Astrocyte (in vitro differentiated cells and primary cell): ENCODE results near the gene FOXN4. TPM values are rescaled to one million over a fixed set of nuclear protein-coding genes. Genes with fewer than 3 reads are reported as not detected.

Source experiments
- DNase-seq: peaks from one replicate; pipeline ENCODE4 v3.0.0-alpha.2; 2010; ENCODE audit warnings: low read depth
- FAIRE-seq: peaks from 2 replicates; lab custom pipeline; 2011; peaks lifted over from hg19 to GRCh38; lab: Jason Lieb, UNC
- H2AFZ ChIP-seq: 2 replicates; pipeline ENCODE4 v1.6.0; 2012; ENCODE audit warnings: low read depth, low read length, inconsistent platforms
- H3K27ac ChIP-seq: 2 replicates; pipeline ENCODE4 v1.5.1; 2011; ENCODE audit warnings: low read depth, low read length, inconsistent platforms
- H3K27me3 ChIP-seq: 2 replicates; pipeline ENCODE4 v1.6.0; 2011; ENCODE audit warnings: low read length, inconsistent platforms; ENCODE audit not compliant: insufficient read depth
- H3K36me3 ChIP-seq: 2 replicates; pipeline ENCODE4 v1.5.1; 2011; ENCODE audit warnings: low read length, inconsistent platforms; ENCODE audit not compliant: insufficient read depth
- H3K4me1 ChIP-seq: 2 replicates; pipeline ENCODE4 v1.5.1; 2011; ENCODE audit warnings: low read length, inconsistent platforms; ENCODE audit not compliant: insufficient read depth
- H3K4me2 ChIP-seq: 2 replicates; pipeline ENCODE4 v1.6.0; 2012; ENCODE audit warnings: low read length, inconsistent platforms
- H3K4me3 ChIP-seq: 2 replicates; pipeline ENCODE4 v1.5.1; 2011; ENCODE audit warnings: low read depth, mild to moderate bottlenecking, low read length, inconsistent platforms; ENCODE audit not compliant: insufficient read depth
- H3K79me2 ChIP-seq: 2 replicates; pipeline ENCODE4 v1.6.0; 2012; ENCODE audit warnings: mild to moderate bottlenecking, low read length, inconsistent platforms; ENCODE audit not compliant: insufficient read depth
- H3K9ac ChIP-seq: 2 replicates; pipeline ENCODE4 v1.6.0; 2012; ENCODE audit warnings: mild to moderate bottlenecking, low read length, inconsistent platforms
- H3K9me3 ChIP-seq: 2 replicates; pipeline ENCODE4 v1.5.1; 2012; ENCODE audit warnings: low read depth, mild to moderate bottlenecking, low read length, inconsistent platforms; ENCODE audit not compliant: insufficient read depth
- H4K20me1 ChIP-seq: 2 replicates; pipeline ENCODE4 v1.6.0; 2012; ENCODE audit warnings: low read length, inconsistent platforms; ENCODE audit not compliant: insufficient read depth
- H3K27ac Mint-ChIP-seq: one replicate; pipeline ENCODE4 v1.8.0; 2021; ENCODE audit warnings: mild to moderate bottlenecking, mixed read lengths; ENCODE audit not compliant: unreplicated experiment
- H3K27me3 Mint-ChIP-seq: one replicate; pipeline ENCODE4 v1.8.0; 2021; ENCODE audit warnings: low read depth, mixed read lengths; ENCODE audit not compliant: unreplicated experiment
- H3K36me3 Mint-ChIP-seq: one replicate; pipeline ENCODE4 v1.8.0; 2021; ENCODE audit warnings: low read depth, mixed read lengths; ENCODE audit not compliant: unreplicated experiment
- H3K4me1 Mint-ChIP-seq: one replicate; pipeline ENCODE4 v1.8.0; 2021; ENCODE audit warnings: low read depth, mixed read lengths; ENCODE audit not compliant: unreplicated experiment
- H3K4me3 Mint-ChIP-seq: one replicate; pipeline ENCODE4 v1.8.0; 2021; ENCODE audit warnings: mild to moderate bottlenecking, moderate library complexity, mixed read lengths; ENCODE audit not compliant: unreplicated experiment
- H3K9me3 Mint-ChIP-seq: one replicate; pipeline ENCODE4 v1.8.0; 2021; ENCODE audit warnings: mild to moderate bottlenecking, mixed read lengths; ENCODE audit not compliant: unreplicated experiment
- CTCF ChIP-seq: IDR thresholded peaks from 2 replicates; pipeline ENCODE4 v1.5.1; 2011; ENCODE audit warnings: low read depth, mild to moderate bottlenecking, inconsistent platforms, low read length, moderate library complexity; ENCODE audit not compliant: insufficient read depth
- EZH2 ChIP-seq: IDR thresholded peaks from 2 replicates; pipeline ENCODE4 v1.6.1; 2012; ENCODE audit warnings: mild to moderate bottlenecking, low read length, inconsistent platforms; ENCODE audit not compliant: insufficient read depth
- total RNA-seq: library from RNA; stranded (reverse); gene quantifications from 2 replicates; pipeline ENCODE4 v1.2.1, GENCODE V29; 2021

FOXN4 gene
- total RNA-seq, 1 donor from 2014 or later: not detected

DNA sequence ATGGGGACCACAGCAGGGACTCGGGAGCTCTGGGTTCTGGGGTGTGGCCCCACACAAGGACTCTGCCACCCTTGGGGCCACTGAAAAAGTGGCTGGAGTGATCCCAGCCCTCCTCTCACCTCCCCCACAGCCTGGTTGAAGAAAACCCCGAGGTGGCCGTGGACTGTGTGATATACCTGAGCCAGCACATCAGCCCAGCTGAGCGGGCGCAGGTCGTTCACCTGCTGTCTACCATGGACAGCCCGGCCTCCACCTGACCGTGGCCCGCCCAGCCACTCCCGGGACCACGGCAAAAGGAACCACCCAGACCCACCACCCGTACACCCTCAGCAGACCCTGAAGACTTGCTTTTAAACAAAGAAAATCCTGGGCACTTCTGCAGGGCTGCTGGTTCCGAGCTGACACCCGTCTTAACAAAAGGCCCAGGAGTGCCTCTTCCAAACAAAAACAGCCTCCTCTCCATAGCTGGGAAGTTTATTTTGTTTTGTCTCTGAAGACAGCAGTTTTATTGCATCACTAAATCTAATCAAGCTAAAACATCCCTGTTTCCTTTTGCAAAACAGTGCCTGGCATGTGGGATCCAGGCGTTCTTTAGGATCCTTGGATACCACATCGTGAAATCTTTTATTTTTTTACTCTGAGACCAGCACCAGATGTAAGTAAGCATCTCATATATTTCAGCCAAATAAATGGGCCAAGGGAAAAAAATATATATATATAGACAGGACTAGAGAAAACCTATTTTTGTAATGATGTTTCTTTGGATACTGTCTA lies 42.8 kb downstream of the FOXN4 start:
- no peak overlapping the region for H2AFZ ChIP-seq
- H3K79me2 ChIP-seq: no peaks in the 10 kb centered on the region
- H3K36me3 Mint-ChIP-seq: peaks cover 4% of the 10 kb centered on the region
- H4K20me1 ChIP-seq: no peaks in the 10 kb centered on the region
- H3K4me3 Mint-ChIP-seq: no peak overlapping the region
- TF ChIP-seq EZH2 (no peak), CTCF (no peak)
- H3K4me1 ChIP-seq: no peaks in the 10 kb centered on the region
- H3K4me2 ChIP-seq: no peak overlapping the region
- H3K27ac Mint-ChIP-seq: no peak overlapping the region
- H3K9me3 Mint-ChIP-seq: peaks cover 6% of the 10 kb centered on the region
- H3K4me1 Mint-ChIP-seq: no peaks in the 10 kb centered on the region
- no peaks in the 10 kb centered on the region for H3K36me3 ChIP-seq
- H3K27me3 Mint-ChIP-seq: peaks cover 17% of the 10 kb centered on the region
- DNase-seq (no peak), FAIRE-seq (no peak)
- H3K9ac ChIP-seq: no peak overlapping the region
- H3K27me3 ChIP-seq: no peaks in the 10 kb centered on the region
- no peaks in the 10 kb centered on the region for H3K9me3 ChIP-seq
- no peak overlapping the region for H3K27ac ChIP-seq
- H3K4me3 ChIP-seq: no peak overlapping the region

DNA sequence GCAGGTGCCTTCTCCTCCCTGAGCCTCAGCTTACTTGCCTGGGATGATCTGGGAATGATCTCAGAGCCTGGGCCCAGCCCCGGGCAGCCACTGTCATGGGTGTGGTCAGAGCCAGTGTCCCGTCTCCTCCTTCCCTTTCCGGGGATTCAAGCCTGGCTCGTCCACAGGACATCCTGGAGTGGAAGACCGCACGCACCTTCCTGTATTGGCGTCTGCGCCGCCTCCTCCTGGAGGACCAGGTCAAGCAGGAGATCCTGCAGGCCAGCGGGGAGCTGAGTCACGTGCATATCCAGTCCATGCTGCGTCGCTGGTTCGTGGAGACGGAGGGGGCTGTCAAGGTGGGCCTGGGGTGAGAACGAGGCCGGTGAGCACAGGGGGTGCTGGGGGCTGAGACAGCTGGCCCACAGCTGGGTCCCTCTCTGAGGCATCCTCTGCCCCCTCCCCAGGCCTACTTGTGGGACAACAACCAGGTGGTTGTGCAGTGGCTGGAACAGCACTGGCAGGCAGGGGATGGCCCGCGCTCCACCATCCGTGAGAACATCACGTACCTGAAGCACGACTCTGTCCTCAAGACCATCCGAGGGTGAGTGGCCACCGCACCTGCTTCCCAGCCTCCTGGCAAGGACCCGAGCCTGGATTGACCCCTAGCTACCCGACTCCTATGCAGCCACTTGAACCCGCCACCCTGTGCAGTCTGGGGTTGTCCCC lies 44.0 kb downstream of the FOXN4 start:
- H3K9ac ChIP-seq: no peak overlapping the region
- no peak overlapping the region for H3K27ac Mint-ChIP-seq
- no peaks in the 10 kb centered on the region for H3K4me1 ChIP-seq
- no peak for FAIRE-seq
- peaks cover 11% of the 10 kb centered on the region for H3K27me3 Mint-ChIP-seq
- peaks cover 4% of the 10 kb centered on the region for H3K9me3 Mint-ChIP-seq
- H3K4me1 Mint-ChIP-seq: no peaks in the 10 kb centered on the region
- H3K27me3 ChIP-seq: no peaks in the 10 kb centered on the region
- H4K20me1 ChIP-seq: no peaks in the 10 kb centered on the region
- H3K36me3 ChIP-seq: no peaks in the 10 kb centered on the region
- no peak overlapping the region for H3K4me2 ChIP-seq
- H3K79me2 ChIP-seq: no peaks in the 10 kb centered on the region
- no peak overlapping the region for H3K27ac ChIP-seq
- H3K9me3 ChIP-seq: no peaks in the 10 kb centered on the region
- no peak overlapping the region for H2AFZ ChIP-seq
- no peak overlapping the region for H3K4me3 ChIP-seq
- no peak for TF ChIP-seq EZH2
- TF ChIP-seq CTCF: no peak
- DNase-seq: no peak
- H3K4me3 Mint-ChIP-seq: no peak overlapping the region
- H3K36me3 Mint-ChIP-seq: peaks cover under 1% of the 10 kb centered on the region
